Esophagus squamous epithelium (tissue), 4 donors: ENCODE measurements around the gene KCTD21.

ENCODE experiments used
- POLR2A ChIP-seq, 4 donors: fragments of 450-650 bp; IDR thresholded peaks; one replicate each; pipeline ENCODE4 v1.6.1; 2017; ENCODE audit warnings: antibody characterized with exemption in 4 of 4, mild to moderate bottlenecking in 4 of 4, moderate library complexity in 3 of 4
- TF ChIP-seq, protein P1 (sequence below), 6 experiments: fragments of 450-650 bp in 4 of 6; fragments of 200-600 bp in 2 of 6; sonication (generic) in 2 of 6; IDR thresholded peaks; one replicate each; pipeline ENCODE4 v1.5.1; 2016 to 2019; ENCODE audit warnings: antibody characterized with exemption in 6 of 6, mild to moderate bottlenecking in 4 of 6, moderate library complexity in 4 of 6

DNA sequence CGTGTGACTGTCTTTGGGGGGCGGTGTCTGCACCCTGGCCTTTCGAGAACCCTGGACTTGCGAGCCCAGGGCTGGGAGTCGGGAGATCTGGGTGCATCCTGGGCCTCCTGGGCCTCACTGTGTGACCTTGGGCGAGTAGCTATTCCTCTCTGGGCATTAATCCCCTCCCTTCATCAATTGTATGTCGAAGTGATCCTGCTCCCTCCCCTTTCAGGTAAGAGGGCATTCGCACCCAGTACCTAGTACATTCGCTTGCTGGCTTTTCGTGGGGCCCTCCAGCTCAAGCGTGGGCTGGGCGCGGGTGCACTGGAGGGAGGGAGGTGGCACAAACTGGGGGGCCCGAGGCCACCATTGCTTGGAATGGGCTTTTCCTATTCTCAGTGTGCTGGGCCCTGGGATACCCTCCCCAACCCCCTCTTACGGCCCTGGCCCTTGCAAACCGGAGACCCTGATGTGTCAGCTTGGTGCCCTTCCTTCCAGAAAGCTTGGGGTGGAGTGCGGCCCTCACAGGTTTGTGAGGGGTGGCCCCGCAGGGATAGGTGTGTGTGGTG, 823 bp upstream of the KCTD21 start:
- no peak for TF ChIP-seq POLR2A (IDR thresholded peaks at IDR 0.05)
- TF ChIP-seq, protein P1, sequence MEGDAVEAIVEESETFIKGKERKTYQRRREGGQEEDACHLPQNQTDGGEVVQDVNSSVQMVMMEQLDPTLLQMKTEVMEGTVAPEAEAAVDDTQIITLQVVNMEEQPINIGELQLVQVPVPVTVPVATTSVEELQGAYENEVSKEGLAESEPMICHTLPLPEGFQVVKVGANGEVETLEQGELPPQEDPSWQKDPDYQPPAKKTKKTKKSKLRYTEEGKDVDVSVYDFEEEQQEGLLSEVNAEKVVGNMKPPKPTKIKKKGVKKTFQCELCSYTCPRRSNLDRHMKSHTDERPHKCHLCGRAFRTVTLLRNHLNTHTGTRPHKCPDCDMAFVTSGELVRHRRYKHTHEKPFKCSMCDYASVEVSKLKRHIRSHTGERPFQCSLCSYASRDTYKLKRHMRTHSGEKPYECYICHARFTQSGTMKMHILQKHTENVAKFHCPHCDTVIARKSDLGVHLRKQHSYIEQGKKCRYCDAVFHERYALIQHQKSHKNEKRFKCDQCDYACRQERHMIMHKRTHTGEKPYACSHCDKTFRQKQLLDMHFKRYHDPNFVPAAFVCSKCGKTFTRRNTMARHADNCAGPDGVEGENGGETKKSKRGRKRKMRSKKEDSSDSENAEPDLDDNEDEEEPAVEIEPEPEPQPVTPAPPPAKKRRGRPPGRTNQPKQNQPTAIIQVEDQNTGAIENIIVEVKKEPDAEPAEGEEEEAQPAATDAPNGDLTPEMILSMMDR (IDR thresholded peaks at IDR 0.05) = no peak
